WTC11 (cell line): ENCODE data around the gene PI4K2B. TPM values are rescaled to one million over a fixed set of nuclear protein-coding genes. Genes with fewer than 3 reads are reported as not detected.
A peak's percentile ranks its signal among the peaks of the same experiment; 100 is the strongest.

ENCODE experiments used
- ESRRA ChIP-seq: sonication (generic); formaldehyde crosslinking; IDR thresholded peaks from 2 replicates; pipeline ENCODE4 v1.8.1; 2022; ENCODE audit warnings: mild to moderate bottlenecking, missing genetic modification reagents, borderline replicate concordance
- GRHL2 ChIP-seq: fragments of 250-450 bp; sonication (Bioruptor Pico); IDR thresholded peaks from 2 replicates; pipeline ENCODE4 v1.8.0; 2022; ENCODE audit warnings: mild to moderate bottlenecking, moderate library complexity; ENCODE audit not compliant: insufficient replicate concordance, severe bottlenecking
- HMGA2 ChIP-seq: fragments of 250-450 bp; sonication (Bioruptor Pico); IDR thresholded peaks from 2 replicates; pipeline ENCODE4 v1.4.0; 2021; ENCODE audit warnings: mild to moderate bottlenecking, moderate library complexity
- JAZF1 ChIP-seq: fragments of 250-450 bp; sonication (Bioruptor Pico); IDR thresholded peaks from 2 replicates; pipeline ENCODE4 v1.9.0; 2021; ENCODE audit warnings: moderate library complexity, mild to moderate bottlenecking, inconsistent platforms
- NR3C1 ChIP-seq: sonication (generic); formaldehyde crosslinking; conservative IDR thresholded peaks from 2 replicates; pipeline ENCODE4 v1.8.1; 2023; ENCODE audit warnings: low read depth, mild to moderate bottlenecking, missing genetic modification reagents
- OVOL2 ChIP-seq: fragments of 250-450 bp; sonication (Bioruptor Pico); IDR thresholded peaks from 2 replicates; pipeline ENCODE4 v1.9.0; 2021; ENCODE audit warnings: mild to moderate bottlenecking, borderline replicate concordance
- SP1 ChIP-seq: sonication (generic); formaldehyde crosslinking; conservative IDR thresholded peaks from 2 replicates; pipeline ENCODE4 v1.8.1; 2022; ENCODE audit warnings: missing genetic modification reagents
- TP53 ChIP-seq: sonication (generic); formaldehyde crosslinking; IDR thresholded peaks from 2 replicates; pipeline ENCODE4 v1.8.1; 2023; ENCODE audit warnings: mild to moderate bottlenecking, missing genetic modification reagents
- ZNF219 ChIP-seq: sonication (generic); formaldehyde crosslinking; IDR thresholded peaks from 2 replicates; pipeline ENCODE4 v1.8.0; 2023; ENCODE audit warnings: missing genetic modification reagents, mild to moderate bottlenecking, borderline replicate concordance
- ZNF263 ChIP-seq: sonication (generic); formaldehyde crosslinking; IDR thresholded peaks from 2 replicates; pipeline ENCODE4 v1.8.1; 2022; ENCODE audit warnings: low read depth, mild to moderate bottlenecking, moderate library complexity, missing genetic modification reagents
- ZNF396 ChIP-seq: fragments of 250-450 bp; sonication (Bioruptor Pico); IDR thresholded peaks from 2 replicates; pipeline ENCODE4 v1.8.0; 2021; ENCODE audit warnings: mild to moderate bottlenecking, moderate library complexity, borderline replicate concordance
- ZNF671 ChIP-seq: fragments of 250-450 bp; sonication (Bioruptor Pico); IDR thresholded peaks from 2 replicates; pipeline ENCODE4 v1.8.0; 2021; ENCODE audit warnings: mild to moderate bottlenecking
- total RNA-seq: library from RNA; stranded (reverse); gene quantifications from 3 replicates; pipeline ENCODE4 v1.2.3, GENCODE V29; 2021
- TF ChIP-seq, protein P1 (sequence below): sonication (generic); formaldehyde crosslinking; IDR thresholded peaks from 2 replicates; pipeline ENCODE4 v1.8.1; 2023; ENCODE audit warnings: mild to moderate bottlenecking, missing genetic modification reagents, borderline replicate concordance
- TF ChIP-seq, protein P2 (sequence below): fragments of 250-450 bp; sonication (Bioruptor Pico); IDR thresholded peaks from 2 replicates; pipeline ENCODE4 v1.9.0; 2021; ENCODE audit warnings: moderate library complexity, mild to moderate bottlenecking, inconsistent platforms, borderline replicate concordance
- TF ChIP-seq, protein P3 (sequence below): sonication (generic); formaldehyde crosslinking; IDR thresholded peaks from 2 replicates; pipeline ENCODE4 v1.8.1; 2022; ENCODE audit warnings: mild to moderate bottlenecking, missing genetic modification reagents, moderate library complexity, borderline replicate concordance
- TF ChIP-seq, protein P4 (sequence below): fragments of 250-450 bp; sonication (Bioruptor Pico); IDR thresholded peaks from 2 replicates; pipeline ENCODE4 v1.9.0; 2021; ENCODE audit warnings: mild to moderate bottlenecking
- TF ChIP-seq, protein P5 (sequence below): sonication (generic); formaldehyde crosslinking; IDR thresholded peaks from 2 replicates; pipeline ENCODE4 v1.8.0; 2022; ENCODE audit warnings: missing genetic modification reagents
- TF ChIP-seq, protein P6 (sequence below): sonication (generic); formaldehyde crosslinking; conservative IDR thresholded peaks from 2 replicates; pipeline ENCODE4 v1.8.1; 2023; ENCODE audit warnings: mild to moderate bottlenecking, low read depth, missing genetic modification reagents, moderate library complexity
- TF ChIP-seq, protein P7 (sequence below): fragments of 250-450 bp; sonication (Bioruptor Pico); IDR thresholded peaks from 2 replicates; pipeline ENCODE4 v1.9.0; 2021; ENCODE audit warnings: mild to moderate bottlenecking
- TF ChIP-seq, protein P8 (sequence below): fragments of 200-600 bp; IDR thresholded peaks from 2 replicates; pipeline ENCODE4 v1.8.0; 2022; ENCODE audit warnings: antibody characterized with exemption

The PI4K2B gene
- total RNA-seq, 1 experiment from 2014 or later, result 15.1 TPM

DNA sequence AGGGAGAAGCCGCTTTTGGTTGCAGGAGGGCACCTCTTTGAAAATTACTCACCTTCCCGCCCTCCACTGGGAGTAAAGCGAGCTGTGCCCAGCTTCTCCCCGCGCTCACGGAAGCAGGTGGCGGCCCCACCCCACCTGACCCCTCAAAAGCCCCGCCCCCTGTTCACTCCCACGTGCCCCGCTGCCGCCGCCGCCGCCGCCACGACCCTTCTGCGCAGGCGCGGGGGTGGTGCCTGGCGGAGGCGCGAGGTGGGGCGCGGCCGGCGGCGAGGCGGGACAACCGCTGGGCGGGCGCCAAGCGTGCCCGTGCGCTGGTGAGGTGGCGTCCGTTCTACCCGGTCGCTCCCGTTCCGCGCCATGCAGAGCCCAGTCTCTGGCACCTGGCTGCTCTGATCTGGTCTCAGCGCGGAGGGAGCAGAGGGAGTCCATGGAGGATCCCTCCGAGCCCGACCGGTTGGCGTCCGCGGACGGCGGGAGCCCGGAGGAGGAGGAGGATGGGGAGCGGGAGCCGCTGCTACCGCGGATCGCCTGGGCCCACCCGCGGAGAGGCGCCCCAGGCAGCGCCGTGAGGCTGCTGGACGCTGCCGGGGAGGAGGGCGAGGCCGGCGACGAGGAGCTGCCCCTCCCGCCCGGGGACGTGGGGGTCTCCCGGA, at the start of gene PI4K2B (continued):
- TF ChIP-seq, protein P1, sequence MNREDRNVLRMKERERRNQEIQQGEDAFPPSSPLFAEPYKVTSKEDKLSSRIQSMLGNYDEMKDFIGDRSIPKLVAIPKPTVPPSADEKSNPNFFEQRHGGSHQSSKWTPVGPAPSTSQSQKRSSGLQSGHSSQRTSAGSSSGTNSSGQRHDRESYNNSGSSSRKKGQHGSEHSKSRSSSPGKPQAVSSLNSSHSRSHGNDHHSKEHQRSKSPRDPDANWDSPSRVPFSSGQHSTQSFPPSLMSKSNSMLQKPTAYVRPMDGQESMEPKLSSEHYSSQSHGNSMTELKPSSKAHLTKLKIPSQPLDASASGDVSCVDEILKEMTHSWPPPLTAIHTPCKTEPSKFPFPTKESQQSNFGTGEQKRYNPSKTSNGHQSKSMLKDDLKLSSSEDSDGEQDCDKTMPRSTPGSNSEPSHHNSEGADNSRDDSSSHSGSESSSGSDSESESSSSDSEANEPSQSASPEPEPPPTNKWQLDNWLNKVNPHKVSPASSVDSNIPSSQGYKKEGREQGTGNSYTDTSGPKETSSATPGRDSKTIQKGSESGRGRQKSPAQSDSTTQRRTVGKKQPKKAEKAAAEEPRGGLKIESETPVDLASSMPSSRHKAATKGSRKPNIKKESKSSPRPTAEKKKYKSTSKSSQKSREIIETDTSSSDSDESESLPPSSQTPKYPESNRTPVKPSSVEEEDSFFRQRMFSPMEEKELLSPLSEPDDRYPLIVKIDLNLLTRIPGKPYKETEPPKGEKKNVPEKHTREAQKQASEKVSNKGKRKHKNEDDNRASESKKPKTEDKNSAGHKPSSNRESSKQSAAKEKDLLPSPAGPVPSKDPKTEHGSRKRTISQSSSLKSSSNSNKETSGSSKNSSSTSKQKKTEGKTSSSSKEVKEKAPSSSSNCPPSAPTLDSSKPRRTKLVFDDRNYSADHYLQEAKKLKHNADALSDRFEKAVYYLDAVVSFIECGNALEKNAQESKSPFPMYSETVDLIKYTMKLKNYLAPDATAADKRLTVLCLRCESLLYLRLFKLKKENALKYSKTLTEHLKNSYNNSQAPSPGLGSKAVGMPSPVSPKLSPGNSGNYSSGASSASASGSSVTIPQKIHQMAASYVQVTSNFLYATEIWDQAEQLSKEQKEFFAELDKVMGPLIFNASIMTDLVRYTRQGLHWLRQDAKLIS (CRISPR knock-in tag), result no peak
- TF ChIP-seq, protein P2, sequence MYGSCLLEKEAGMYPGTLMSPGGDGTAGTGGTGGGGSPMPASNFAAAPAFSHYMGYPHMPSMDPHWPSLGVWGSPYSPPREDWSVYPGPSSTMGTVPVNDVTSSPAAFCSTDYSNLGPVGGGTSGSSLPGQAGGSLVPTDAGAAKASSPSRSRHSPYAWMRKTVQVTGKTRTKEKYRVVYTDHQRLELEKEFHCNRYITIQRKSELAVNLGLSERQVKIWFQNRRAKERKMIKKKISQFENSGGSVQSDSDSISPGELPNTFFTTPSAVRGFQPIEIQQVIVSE (CRISPR knock-in tag), result no peak
- TF ChIP-seq, protein P3, sequence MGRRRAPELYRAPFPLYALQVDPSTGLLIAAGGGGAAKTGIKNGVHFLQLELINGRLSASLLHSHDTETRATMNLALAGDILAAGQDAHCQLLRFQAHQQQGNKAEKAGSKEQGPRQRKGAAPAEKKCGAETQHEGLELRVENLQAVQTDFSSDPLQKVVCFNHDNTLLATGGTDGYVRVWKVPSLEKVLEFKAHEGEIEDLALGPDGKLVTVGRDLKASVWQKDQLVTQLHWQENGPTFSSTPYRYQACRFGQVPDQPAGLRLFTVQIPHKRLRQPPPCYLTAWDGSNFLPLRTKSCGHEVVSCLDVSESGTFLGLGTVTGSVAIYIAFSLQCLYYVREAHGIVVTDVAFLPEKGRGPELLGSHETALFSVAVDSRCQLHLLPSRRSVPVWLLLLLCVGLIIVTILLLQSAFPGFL (CRISPR knock-in tag), result no peak
- TF ChIP-seq ZNF263 (peak; percentile 69), ZNF671 (CRISPR knock-in tag) (no peak), ESRRA (no peak), ZNF396 (CRISPR knock-in tag) (no peak), GRHL2 (CRISPR knock-in tag) (no peak), NR3C1 (peak; percentile 38; the same call in 1 of the 2 replicates), JAZF1 (no peak), OVOL2 (CRISPR knock-in tag) (no peak), SP1 (peak; percentile 85), ZNF219 (CRISPR knock-in tag) (no peak; the same call in 1 of the 2 replicates), HMGA2 (CRISPR knock-in tag) (no peak), TP53 (peak; percentile 87)
- TF ChIP-seq, protein P4, sequence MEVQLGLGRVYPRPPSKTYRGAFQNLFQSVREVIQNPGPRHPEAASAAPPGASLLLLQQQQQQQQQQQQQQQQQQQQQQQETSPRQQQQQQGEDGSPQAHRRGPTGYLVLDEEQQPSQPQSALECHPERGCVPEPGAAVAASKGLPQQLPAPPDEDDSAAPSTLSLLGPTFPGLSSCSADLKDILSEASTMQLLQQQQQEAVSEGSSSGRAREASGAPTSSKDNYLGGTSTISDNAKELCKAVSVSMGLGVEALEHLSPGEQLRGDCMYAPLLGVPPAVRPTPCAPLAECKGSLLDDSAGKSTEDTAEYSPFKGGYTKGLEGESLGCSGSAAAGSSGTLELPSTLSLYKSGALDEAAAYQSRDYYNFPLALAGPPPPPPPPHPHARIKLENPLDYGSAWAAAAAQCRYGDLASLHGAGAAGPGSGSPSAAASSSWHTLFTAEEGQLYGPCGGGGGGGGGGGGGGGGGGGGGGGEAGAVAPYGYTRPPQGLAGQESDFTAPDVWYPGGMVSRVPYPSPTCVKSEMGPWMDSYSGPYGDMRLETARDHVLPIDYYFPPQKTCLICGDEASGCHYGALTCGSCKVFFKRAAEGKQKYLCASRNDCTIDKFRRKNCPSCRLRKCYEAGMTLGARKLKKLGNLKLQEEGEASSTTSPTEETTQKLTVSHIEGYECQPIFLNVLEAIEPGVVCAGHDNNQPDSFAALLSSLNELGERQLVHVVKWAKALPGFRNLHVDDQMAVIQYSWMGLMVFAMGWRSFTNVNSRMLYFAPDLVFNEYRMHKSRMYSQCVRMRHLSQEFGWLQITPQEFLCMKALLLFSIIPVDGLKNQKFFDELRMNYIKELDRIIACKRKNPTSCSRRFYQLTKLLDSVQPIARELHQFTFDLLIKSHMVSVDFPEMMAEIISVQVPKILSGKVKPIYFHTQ (CRISPR knock-in tag), result no peak
- TF ChIP-seq, protein P5, sequence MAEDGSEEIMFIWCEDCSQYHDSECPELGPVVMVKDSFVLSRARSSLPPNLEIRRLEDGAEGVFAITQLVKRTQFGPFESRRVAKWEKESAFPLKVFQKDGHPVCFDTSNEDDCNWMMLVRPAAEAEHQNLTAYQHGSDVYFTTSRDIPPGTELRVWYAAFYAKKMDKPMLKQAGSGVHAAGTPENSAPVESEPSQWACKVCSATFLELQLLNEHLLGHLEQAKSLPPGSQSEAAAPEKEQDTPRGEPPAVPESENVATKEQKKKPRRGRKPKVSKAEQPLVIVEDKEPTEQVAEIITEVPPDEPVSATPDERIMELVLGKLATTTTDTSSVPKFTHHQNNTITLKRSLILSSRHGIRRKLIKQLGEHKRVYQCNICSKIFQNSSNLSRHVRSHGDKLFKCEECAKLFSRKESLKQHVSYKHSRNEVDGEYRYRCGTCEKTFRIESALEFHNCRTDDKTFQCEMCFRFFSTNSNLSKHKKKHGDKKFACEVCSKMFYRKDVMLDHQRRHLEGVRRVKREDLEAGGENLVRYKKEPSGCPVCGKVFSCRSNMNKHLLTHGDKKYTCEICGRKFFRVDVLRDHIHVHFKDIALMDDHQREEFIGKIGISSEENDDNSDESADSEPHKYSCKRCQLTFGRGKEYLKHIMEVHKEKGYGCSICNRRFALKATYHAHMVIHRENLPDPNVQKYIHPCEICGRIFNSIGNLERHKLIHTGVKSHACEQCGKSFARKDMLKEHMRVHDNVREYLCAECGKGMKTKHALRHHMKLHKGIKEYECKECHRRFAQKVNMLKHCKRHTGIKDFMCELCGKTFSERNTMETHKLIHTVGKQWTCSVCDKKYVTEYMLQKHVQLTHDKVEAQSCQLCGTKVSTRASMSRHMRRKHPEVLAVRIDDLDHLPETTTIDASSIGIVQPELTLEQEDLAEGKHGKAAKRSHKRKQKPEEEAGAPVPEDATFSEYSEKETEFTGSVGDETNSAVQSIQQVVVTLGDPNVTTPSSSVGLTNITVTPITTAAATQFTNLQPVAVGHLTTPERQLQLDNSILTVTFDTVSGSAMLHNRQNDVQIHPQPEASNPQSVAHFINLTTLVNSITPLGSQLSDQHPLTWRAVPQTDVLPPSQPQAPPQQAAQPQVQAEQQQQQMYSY (CRISPR knock-in tag), result no peak; the same call in 1 of the 2 replicates
- TF ChIP-seq, protein P6, sequence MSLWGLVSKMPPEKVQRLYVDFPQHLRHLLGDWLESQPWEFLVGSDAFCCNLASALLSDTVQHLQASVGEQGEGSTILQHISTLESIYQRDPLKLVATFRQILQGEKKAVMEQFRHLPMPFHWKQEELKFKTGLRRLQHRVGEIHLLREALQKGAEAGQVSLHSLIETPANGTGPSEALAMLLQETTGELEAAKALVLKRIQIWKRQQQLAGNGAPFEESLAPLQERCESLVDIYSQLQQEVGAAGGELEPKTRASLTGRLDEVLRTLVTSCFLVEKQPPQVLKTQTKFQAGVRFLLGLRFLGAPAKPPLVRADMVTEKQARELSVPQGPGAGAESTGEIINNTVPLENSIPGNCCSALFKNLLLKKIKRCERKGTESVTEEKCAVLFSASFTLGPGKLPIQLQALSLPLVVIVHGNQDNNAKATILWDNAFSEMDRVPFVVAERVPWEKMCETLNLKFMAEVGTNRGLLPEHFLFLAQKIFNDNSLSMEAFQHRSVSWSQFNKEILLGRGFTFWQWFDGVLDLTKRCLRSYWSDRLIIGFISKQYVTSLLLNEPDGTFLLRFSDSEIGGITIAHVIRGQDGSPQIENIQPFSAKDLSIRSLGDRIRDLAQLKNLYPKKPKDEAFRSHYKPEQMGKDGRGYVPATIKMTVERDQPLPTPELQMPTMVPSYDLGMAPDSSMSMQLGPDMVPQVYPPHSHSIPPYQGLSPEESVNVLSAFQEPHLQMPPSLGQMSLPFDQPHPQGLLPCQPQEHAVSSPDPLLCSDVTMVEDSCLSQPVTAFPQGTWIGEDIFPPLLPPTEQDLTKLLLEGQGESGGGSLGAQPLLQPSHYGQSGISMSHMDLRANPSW (CRISPR knock-in tag), result no peak
- TF ChIP-seq, protein P7, sequence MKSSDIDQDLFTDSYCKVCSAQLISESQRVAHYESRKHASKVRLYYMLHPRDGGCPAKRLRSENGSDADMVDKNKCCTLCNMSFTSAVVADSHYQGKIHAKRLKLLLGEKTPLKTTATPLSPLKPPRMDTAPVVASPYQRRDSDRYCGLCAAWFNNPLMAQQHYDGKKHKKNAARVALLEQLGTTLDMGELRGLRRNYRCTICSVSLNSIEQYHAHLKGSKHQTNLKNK (CRISPR knock-in tag), result no peak
- TF ChIP-seq, protein P8, sequence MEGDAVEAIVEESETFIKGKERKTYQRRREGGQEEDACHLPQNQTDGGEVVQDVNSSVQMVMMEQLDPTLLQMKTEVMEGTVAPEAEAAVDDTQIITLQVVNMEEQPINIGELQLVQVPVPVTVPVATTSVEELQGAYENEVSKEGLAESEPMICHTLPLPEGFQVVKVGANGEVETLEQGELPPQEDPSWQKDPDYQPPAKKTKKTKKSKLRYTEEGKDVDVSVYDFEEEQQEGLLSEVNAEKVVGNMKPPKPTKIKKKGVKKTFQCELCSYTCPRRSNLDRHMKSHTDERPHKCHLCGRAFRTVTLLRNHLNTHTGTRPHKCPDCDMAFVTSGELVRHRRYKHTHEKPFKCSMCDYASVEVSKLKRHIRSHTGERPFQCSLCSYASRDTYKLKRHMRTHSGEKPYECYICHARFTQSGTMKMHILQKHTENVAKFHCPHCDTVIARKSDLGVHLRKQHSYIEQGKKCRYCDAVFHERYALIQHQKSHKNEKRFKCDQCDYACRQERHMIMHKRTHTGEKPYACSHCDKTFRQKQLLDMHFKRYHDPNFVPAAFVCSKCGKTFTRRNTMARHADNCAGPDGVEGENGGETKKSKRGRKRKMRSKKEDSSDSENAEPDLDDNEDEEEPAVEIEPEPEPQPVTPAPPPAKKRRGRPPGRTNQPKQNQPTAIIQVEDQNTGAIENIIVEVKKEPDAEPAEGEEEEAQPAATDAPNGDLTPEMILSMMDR, result no peak
